NCI-H2171 (cell line): ENCODE measurements around the gene ABCF1.

Source experiments
- DNase-seq: peaks from one replicate; lab custom pipeline; 2025; lab: John Stamatoyannopoulos, UW

The ABCF1 gene

GRCh38 chr6:30557683-30557981, 13.6 kb upstream of the ABCF1 start:
- DNase-seq = no peak

DNA sequence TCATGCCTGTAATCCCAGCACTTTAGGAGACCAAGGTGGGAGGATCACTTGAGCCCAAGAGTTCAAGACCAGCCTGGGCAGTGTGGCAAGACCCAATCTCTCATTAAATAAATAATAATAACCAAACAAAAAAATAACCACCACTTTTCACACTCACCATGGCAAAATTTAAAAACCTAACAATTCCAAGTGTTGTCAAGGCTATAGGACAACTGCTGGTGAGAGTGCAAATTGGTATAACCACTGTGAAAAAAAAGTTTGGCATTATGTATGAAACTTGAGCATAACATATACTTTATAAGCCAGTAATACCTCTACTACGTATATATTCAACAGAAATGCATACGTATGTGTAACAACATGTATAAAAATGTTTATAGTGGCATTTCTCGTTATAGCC, 10.3 kb upstream of the ABCF1 start:
- DNase-seq = no peak

DNA sequence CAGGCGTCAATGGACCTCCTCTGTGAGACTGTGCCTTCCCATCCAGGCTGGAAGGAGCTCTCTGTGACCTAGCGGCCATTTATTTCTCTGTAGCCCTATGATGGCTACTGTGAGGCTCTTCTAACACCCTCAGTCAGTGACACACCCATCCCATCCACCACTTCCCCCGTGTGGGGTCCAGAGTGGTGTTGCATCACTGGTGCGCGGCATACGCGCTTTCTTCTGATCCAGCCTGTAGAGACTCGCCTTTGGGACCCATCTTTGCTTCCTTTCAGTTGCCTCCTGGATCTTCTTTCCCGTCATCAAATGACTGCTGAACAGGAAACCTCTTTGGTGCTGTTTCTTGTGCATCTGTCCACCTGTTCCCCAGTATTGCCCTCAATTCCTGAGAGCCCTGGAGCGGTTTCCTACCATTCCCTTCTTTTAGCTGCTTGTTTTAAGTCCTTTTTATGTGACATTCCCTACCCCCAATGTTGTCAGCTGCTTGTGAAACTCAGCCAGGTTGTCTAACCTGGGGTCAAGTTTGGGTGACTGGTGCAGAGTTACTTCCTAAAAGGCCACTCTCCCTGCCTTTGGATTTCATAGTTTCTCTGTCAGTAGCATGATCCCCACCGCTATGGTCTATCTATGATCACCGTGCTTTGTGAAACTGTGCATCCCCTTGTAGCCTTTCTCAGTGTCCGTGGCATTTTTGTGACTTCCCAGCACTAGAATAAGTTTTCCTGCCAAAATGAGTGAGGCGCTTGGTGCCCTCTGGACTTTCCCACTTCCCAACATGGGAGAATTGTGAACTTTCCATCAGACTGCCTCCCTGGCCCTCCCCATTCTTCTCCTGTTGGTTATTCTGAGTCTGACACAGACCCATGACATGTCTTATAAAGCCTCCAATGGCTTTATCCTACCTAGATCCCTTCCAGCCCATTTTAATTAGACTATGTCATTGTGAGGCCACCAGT, 8.5 kb upstream of the ABCF1 start:
- no peak for DNase-seq

- no peak for DNase-seq
Measured at GRCh38 chr6:30564114-30564513, 7.1 kb upstream of the ABCF1 start.

DNA sequence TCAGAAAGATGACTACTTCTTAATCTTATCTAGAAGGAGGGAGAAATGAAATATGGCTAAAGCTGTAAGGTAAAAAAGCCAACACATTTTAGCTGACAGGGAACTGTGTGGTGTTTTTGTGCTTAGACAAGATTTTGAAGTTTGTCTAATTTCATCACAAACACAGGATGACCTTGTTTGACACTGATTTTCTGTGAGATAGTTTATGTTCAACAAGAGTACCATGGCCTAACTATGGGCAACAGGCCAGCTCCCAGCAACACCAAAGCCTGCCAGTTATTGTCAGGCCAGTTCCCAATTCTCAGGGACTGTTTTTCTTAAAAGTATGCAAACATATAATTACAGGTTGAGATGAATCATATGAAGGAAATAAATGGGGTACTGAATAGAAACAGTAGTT, 5.5 kb upstream of the ABCF1 start:
- DNase-seq = no peak

GRCh38 chr6:30568245-30568644, 3.0 kb upstream of the ABCF1 start:
- no peak for DNase-seq

GRCh38 chr6:30570263-30570662, 979 bp upstream of the ABCF1 start:
- DNase-seq = no peak

GRCh38 chr6:30570740-30571074, 535 bp upstream of the ABCF1 start:
- DNase-seq = no peak

GRCh38 chr6:30571762-30572082, 480 bp downstream of the ABCF1 start:
- DNase-seq = no peak

GRCh38 chr6:30572148-30572547, 906 bp downstream of the ABCF1 start:
- DNase-seq = no peak

- DNase-seq = no peak
Measured at GRCh38 chr6:30573113-30573512, 1.9 kb downstream of the ABCF1 start.

- no peak for DNase-seq
Measured at GRCh38 chr6:30578051-30578450, 6.8 kb downstream of the ABCF1 start.

GRCh38 chr6:30583921-30584320, 12.7 kb downstream of the ABCF1 start:
- no peak for DNase-seq

DNA sequence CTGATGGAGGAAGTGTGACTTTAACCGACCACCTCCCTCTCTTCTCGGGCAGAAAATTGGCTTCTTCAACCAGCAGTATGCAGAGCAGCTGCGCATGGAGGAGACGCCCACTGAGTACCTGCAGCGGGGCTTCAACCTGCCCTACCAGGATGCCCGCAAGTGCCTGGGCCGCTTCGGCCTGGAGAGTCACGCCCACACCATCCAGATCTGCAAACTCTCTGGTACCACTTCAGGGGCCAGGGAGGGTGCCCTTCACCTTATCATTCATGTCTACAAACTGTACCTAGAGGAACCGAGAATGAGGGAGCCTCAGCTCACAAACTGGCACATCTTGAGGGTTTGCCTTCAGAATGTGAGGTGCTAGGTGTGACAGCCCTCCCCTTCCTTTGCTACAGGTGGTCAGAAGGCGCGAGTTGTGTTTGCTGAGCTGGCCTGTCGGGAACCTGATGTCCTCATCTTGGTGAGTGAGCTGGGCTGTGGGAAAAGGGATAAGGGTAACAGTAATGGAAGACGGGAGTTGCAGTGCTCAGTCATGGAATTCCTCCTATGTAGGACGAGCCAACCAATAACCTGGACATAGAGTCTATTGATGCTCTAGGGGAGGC, 18.6 kb downstream of the ABCF1 start:
- DNase-seq = no peak

DNA sequence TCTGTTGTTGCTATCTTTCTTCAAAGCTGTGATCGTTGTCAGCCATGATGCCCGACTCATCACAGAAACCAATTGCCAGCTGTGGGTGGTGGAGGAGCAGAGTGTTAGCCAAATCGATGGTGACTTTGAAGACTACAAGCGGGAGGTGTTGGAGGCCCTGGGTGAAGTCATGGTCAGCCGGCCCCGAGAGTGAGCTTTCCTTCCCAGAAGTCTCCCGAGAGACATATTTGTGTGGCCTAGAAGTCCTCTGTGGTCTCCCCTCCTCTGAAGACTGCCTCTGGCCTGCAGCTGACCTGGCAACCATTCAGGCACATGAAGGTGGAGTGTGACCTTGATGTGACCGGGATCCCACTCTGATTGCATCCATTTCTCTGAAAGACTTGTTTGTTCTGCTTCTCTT, 19.3 kb downstream of the ABCF1 start:
- DNase-seq = no peak

DNA sequence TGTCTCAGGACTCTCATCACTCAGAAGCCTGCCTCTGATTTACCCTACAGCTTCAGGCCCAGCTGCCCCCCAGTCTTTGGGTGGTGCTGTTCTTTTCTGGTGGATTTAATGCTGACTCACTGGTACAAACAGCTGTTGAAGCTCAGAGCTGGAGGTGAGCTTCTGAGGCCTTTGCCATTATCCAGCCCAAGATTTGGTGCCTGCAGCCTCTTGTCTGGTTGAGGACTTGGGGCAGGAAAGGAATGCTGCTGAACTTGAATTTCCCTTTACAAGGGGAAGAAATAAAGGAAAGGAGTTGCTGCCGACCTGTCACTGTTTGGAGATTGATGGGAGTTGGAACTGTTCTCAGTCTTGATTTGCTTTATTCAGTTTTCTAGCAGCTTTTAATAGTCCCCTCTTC, 19.8 kb downstream of the ABCF1 start:
- DNase-seq = no peak

DNA sequence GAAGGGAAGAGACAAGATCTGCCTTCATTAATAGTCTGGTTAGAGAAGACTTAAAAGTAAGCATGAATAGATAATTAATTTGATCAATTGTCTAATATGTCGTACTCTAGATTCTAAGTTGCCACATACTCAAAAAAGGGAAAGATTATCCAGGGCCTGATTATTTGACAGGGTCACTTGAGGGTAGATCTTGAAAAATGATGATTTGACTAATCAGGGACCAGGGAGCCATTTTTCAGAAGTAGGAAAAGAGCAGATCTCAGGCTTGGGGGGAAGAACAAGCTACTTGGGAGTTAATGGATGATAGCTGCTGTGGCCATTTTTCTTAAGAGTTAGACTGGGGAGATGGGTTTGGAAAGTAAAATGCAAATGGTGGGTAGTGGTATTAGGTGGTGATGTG, 21.0 kb downstream of the ABCF1 start:
- no peak for DNase-seq

- DNase-seq = peak; percentile 36
Measured at GRCh38 chr6:30597315-30598144, 26.3 kb downstream of the ABCF1 start.

- DNase-seq = no peak
Measured at GRCh38 chr6:30598912-30599624, 27.8 kb downstream of the ABCF1 start.

GRCh38 chr6:30599625-30600324, 28.5 kb downstream of the ABCF1 start:
- DNase-seq = no peak

- DNase-seq = no peak
Measured at GRCh38 chr6:30600451-30600961, 29.3 kb downstream of the ABCF1 start.

GRCh38 chr6:30601436-30601814, 30.2 kb downstream of the ABCF1 start:
- no peak for DNase-seq
